Measurements from ENCODE around the gene IQCM. TPM values are rescaled to one million over a fixed set of nuclear protein-coding genes. Genes with fewer than 3 reads are reported as not detected.

Gene IQCM
- total RNA-seq, 6 experiments from 2014 or later = not detected

DNA sequence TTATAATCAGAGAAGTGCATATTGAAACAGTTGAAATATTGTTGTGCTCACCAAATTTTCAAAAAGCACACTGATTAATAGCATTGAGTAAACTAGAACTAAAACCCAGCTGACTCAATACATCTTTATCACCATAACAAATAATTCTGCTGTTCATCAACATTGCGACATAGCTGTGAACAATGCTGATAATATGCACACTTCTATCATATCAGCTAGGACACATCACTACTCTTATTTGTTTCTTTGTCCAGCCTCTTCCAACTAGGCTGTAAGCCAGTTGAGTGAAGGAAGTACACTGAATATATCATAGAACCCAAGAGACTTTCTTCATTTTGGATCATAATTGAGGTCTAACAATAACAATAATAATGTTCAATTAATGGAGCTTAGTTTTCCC lies 349.7 kb downstream of the IQCM start:
- no peaks in the 10 kb centered on the region for H3K36me3 ChIP-seq
- TF ChIP-seq CTCF (IDR thresholded peaks at IDR 0.05) (no peak), POLR2A (IDR thresholded peaks at IDR 0.05) (no peak)
- ATAC-seq = peak in 1 of 4 donors; percentile 22
- no peaks in the 10 kb centered on the region for H3K9me3 ChIP-seq
- no peak overlapping the region for H3K27ac ChIP-seq
- no peaks in the 10 kb centered on the region for H3K27me3 ChIP-seq
- no peaks in the 10 kb centered on the region for H3K4me1 ChIP-seq
- DNase-seq = no peak
- 43% methylated on average over 1 of the region's 1 CpG for WGBS (ENCODE audit: insufficient coverage, low coverage, low lambda C conversion rate, missing lambda C conversion rate)
- no peak overlapping the region for H3K4me3 ChIP-seq
- intact Hi-C loops (cut with DNase I) = no loop called here

GRCh38 chr4:149443537-149443936 lies 372.1 kb downstream of the IQCM start:
- DNase-seq = no peak
- H3K27me3 ChIP-seq = no peaks in the 10 kb centered on the region
- no peaks in the 10 kb centered on the region for H3K36me3 ChIP-seq
- no peak for TF ChIP-seq CTCF (IDR thresholded peaks at IDR 0.05)
- no peak for TF ChIP-seq POLR2A (IDR thresholded peaks at IDR 0.05)
- no peak overlapping the region for H3K4me3 ChIP-seq
- intact Hi-C loops (cut with DNase I) = no loop called here
- H3K27ac ChIP-seq = no peak overlapping the region
- no peak for ATAC-seq
- H3K9me3 ChIP-seq = no peaks in the 10 kb centered on the region
- no peaks in the 10 kb centered on the region for H3K4me1 ChIP-seq
- 89% methylated on average over 2 of the region's 2 CpGs for WGBS (ENCODE audit: insufficient coverage, low coverage, low lambda C conversion rate, missing lambda C conversion rate)

DNA sequence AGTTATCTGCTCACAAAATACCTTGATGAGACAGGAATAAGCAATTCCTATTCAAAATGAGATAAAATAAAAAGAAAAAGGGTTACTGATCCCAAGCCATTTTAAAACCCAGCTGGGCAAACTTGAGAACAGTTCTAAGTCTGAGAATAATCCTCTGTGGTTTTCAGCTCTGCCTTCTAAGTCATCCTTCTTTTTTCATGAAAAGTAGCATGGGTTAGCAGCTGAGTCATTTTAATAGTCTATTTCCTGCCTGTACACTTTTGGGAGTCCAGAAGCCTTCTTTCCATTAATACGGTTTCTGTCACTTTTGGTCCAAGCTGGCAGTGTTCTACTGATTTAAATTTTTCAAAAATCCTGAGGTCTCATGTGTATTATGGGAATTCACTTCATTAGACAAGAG lies 374.3 kb downstream of the IQCM start:
- intact Hi-C loops (cut with DNase I) = no loop called here
- Histone ChIP-seq H3K4me1 (no peaks in the 10 kb centered on the region), H3K27me3 (no peaks in the 10 kb centered on the region), H3K4me3 (no peak overlapping the region), H3K27ac (no peak overlapping the region), H3K36me3 (no peaks in the 10 kb centered on the region), H3K9me3 (no peaks in the 10 kb centered on the region)
- TF ChIP-seq CTCF (IDR thresholded peaks at IDR 0.05) = no peak
- WGBS (ENCODE audit: insufficient coverage, low coverage, low lambda C conversion rate, missing lambda C conversion rate) = 58% methylated on average over 1 of the region's 1 CpG
- ATAC-seq = no peak
- DNase-seq = no peak

DNA sequence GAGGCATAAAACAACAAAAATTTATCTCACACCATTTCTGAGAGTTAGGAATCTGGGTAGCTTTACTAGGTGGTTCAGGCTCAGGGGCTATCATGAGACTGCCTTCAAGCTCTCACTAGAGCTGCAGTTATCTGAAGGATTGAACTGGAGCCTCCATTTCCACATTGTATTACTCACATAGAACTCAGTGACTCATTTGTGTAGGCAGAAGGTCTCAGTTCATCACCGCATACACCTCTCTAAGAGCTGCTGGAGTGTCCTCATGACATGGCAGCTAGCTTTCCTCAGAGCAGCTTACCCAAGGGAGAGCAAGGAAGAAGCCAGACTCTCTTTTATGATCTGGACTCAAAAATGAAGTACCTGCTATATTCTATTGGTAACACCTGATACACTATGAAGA lies 389.2 kb downstream of the IQCM start:
- H3K36me3 ChIP-seq = no peaks in the 10 kb centered on the region
- intact Hi-C loops (cut with DNase I) = no loop called here
- H3K27ac ChIP-seq = no peak overlapping the region
- H3K4me1 ChIP-seq = no peaks in the 10 kb centered on the region
- no peak for DNase-seq
- H3K9me3 ChIP-seq = no peaks in the 10 kb centered on the region
- H3K27me3 ChIP-seq = no peaks in the 10 kb centered on the region
- WGBS (ENCODE audit: insufficient coverage, low coverage, low lambda C conversion rate, missing lambda C conversion rate) = no CpG with 5 or more reads among the region's 1 CpG
- TF ChIP-seq CTCF (IDR thresholded peaks at IDR 0.05) (no peak), POLR2A (IDR thresholded peaks at IDR 0.05) (no peak)
- no peak overlapping the region for H3K4me3 ChIP-seq
- no peak for ATAC-seq

DNA sequence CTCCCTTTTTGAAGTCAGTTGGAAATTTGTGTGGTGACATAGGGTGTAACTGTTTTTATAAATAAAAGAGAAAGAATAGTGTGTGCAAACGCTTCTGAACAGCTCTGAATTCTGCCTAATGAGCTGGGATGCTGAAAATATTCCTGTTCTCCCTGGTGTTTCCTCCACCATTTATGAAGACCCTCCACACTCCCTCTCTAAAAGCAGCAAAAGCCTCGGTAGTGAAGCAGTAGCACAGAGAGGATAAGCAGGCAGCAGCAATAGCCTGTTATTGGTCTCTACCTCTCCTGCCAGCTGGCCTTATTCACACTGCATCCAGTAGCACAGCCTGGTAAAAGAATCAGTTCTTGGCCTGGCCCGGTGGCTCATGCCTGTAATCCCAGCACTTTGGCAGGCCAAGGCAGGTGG lies 406.1 kb downstream of the IQCM start:
- ATAC-seq (peak in 3 of 4 donors; percentile 30 to 40 (median 39)), DNase-seq (no peak)
- intact Hi-C loops (cut with DNase I) = no loop called here
- Histone ChIP-seq H3K4me3 (no peak overlapping the region), H3K4me1 (peaks cover 0 to 10% (median 0%) of the 10 kb centered on the region in 4 donors), H3K9me3 (no peaks in the 10 kb centered on the region), H3K27me3 (no peaks in the 10 kb centered on the region), H3K27ac (no peak overlapping the region), H3K36me3 (no peaks in the 10 kb centered on the region)
- TF ChIP-seq CTCF (IDR thresholded peaks at IDR 0.05) (no peak), POLR2A (IDR thresholded peaks at IDR 0.05) (no peak)
- 65% methylated on average over 2 of the region's 3 CpGs for WGBS (ENCODE audit: insufficient coverage, low coverage, low lambda C conversion rate, missing lambda C conversion rate)
